ENCODE data around the gene ZNF280A.

DNA sequence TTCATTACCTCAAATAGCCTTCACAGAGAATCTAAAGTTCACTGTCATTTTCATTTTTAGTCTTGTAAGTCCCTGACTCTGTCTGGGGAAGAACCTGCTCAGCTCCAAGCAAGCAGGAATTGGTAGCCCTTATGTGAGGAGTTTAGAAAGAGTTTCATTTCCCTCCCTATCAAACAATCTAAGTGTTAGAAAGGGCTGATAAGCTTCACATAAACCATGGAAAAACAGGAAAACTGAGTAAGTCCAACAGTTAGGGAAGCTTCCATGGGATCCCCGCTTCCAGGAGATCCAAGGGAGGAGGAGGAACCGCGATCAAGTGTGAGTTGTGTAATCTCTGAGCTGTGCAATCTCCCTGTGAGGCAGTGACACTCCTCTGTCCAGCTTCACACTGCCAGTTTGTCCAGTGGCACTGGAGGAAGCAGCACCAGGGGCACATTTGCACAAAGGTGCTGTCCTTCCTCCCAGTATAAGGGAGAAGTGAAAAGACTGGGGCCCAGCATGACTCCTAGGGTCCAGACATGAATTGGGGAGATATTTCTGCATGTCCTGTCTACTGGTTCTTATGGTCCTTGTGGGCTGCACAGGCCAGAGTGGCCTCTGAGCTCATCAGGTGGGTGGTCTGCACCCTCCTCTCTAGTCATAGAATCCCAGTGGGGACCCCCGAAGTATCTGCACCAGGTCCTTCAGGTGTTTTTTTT, 34.7 kb upstream of the ZNF280A start:
- no peak for TF ChIP-seq EZH2 (optimal IDR thresholded peaks at IDR 0.05; ENCODE audit: low read depth, low read length)
- TF ChIP-seq, protein P1, sequence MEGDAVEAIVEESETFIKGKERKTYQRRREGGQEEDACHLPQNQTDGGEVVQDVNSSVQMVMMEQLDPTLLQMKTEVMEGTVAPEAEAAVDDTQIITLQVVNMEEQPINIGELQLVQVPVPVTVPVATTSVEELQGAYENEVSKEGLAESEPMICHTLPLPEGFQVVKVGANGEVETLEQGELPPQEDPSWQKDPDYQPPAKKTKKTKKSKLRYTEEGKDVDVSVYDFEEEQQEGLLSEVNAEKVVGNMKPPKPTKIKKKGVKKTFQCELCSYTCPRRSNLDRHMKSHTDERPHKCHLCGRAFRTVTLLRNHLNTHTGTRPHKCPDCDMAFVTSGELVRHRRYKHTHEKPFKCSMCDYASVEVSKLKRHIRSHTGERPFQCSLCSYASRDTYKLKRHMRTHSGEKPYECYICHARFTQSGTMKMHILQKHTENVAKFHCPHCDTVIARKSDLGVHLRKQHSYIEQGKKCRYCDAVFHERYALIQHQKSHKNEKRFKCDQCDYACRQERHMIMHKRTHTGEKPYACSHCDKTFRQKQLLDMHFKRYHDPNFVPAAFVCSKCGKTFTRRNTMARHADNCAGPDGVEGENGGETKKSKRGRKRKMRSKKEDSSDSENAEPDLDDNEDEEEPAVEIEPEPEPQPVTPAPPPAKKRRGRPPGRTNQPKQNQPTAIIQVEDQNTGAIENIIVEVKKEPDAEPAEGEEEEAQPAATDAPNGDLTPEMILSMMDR (IDR thresholded peaks at IDR 0.05; ENCODE audit: low read length) = no peak
- TF ChIP-seq EZH2phosphoT487 (IDR thresholded peaks at IDR 0.05; ENCODE audit: low read length) = no peak
